Thyroid gland (tissue), 4 donors: ENCODE measurements around the gene TMCO1. TPM values are rescaled to one million over a fixed set of nuclear protein-coding genes. Genes with fewer than 3 reads are reported as not detected.
"Not testable (repeated sequence)": the region's sequence is repeated elsewhere in the genome, so short reads cannot be mapped to it uniquely, and the experiment has no call there.

Experiments
- DNase-seq, 2 donors: peaks; one replicate each; pipeline ENCODE4 v3.0.0-alpha.2; 2019
- H3K27ac ChIP-seq, 3 donors: fragments of 200-600 bp; sonication (generic); 1 replicate in 2 of 3; 2 replicates in 1 of 3; pipeline ENCODE4 v1.5.1; 2016 to 2019; ENCODE audit warnings: mild to moderate bottlenecking in 1 of 3, moderate library complexity in 1 of 3
- H3K27me3 ChIP-seq: fragments of 200-600 bp; sonication (generic); one replicate; pipeline ENCODE4 v1.5.1; 2019
- H3K36me3 ChIP-seq, 2 donors: fragments of 200-600 bp; sonication (generic); one replicate each; pipeline ENCODE4 v1.5.1; 2016 to 2019
- H3K4me1 ChIP-seq, 2 donors: fragments of 200-600 bp; sonication (generic); one replicate each; pipeline ENCODE4 v1.5.1; 2017 to 2019
- H3K4me3 ChIP-seq, 3 donors: fragments of 200-600 bp; sonication (generic); replicated peaks in 1 of 3; 1 replicate in 2 of 3; 2 replicates in 1 of 3; pipeline ENCODE4 v1.5.1; 2016; ENCODE audit warnings: mild to moderate bottlenecking in 1 of 3
- H3K9me3 ChIP-seq: fragments of 200-600 bp; sonication (generic); one replicate; pipeline ENCODE4 v1.5.1; 2017
- POLR2A ChIP-seq, 2 donors: fragments of 450-650 bp; IDR thresholded peaks; one replicate each; pipeline ENCODE4 v1.6.1; 2017; ENCODE audit warnings: antibody characterized with exemption in 2 of 2, mild to moderate bottlenecking in 2 of 2, moderate library complexity in 1 of 2
- WGBS, 2 donors: methylation state at CpG; one replicate each; pipeline ENCODE4 v1.1.5; 2017; 5-methylcytosine and 5-hydroxymethylcytosine counted together
- intact Hi-C: fragments of 100-400 bp; cut with DNase I; formaldehyde crosslinking; loops from one replicate; pipeline ENCODE4 v1.15.1; 2023
- total RNA-seq, 4 donors: library from RNA; depleted of rRNA; stranded (reverse); fragments of >200 nt; gene quantifications; one replicate each; pipeline ENCODE4 v1.2.3, GENCODE V29; 2016
- TF ChIP-seq, protein P1 (sequence below), 6 experiments: fragments of 200-600 bp in 3 of 6; fragments of 450-650 bp in 3 of 6; sonication (generic) in 3 of 6; IDR thresholded peaks; one replicate each; pipeline ENCODE4 v1.5.1; 2016 to 2019; ENCODE audit warnings: antibody characterized with exemption in 6 of 6, mild to moderate bottlenecking in 2 of 6, inconsistent platforms in 1 of 6, moderate library complexity in 1 of 6

Gene TMCO1
- total RNA-seq, 4 donors from 2014 or later: 94.5 to 114 (median 103) TPM

GRCh38 chr1:165703648-165704047 is 65.0 kb downstream of the TMCO1 start:
- intact Hi-C loops: loop anchor here (5.0 kb wide), 1 partner anchor 76 kb away; no protein-coding TSS in a partner anchor
- no peaks in the 10 kb centered on the region for H3K4me1 ChIP-seq

GRCh38 chr1:165701922-165702321 is 66.7 kb downstream of the TMCO1 start:
- not testable (repeated sequence) for H3K27me3 ChIP-seq, H3K4me3 ChIP-seq, H3K9me3 ChIP-seq, H3K4me1 ChIP-seq, H3K27ac ChIP-seq, H3K36me3 ChIP-seq
- 65 to 77% methylated on average over 7 of the region's 7 CpGs for WGBS, 2 donors
- DNase-seq: peak; percentile 46 to 73
- intact Hi-C loops: loop anchor here (5.0 kb wide), 1 partner anchor 75 kb away; no protein-coding TSS in a partner anchor

More at GRCh38 chr1:165703648-165704047, 65.0 kb downstream of the TMCO1 start:
- 79 to 81% methylated on average over 2 of the region's 2 CpGs for WGBS, 2 donors
- H3K4me3 ChIP-seq: no peak overlapping the region
- TF ChIP-seq POLR2A (IDR thresholded peaks at IDR 0.05): no peak
- TF ChIP-seq, protein P1, sequence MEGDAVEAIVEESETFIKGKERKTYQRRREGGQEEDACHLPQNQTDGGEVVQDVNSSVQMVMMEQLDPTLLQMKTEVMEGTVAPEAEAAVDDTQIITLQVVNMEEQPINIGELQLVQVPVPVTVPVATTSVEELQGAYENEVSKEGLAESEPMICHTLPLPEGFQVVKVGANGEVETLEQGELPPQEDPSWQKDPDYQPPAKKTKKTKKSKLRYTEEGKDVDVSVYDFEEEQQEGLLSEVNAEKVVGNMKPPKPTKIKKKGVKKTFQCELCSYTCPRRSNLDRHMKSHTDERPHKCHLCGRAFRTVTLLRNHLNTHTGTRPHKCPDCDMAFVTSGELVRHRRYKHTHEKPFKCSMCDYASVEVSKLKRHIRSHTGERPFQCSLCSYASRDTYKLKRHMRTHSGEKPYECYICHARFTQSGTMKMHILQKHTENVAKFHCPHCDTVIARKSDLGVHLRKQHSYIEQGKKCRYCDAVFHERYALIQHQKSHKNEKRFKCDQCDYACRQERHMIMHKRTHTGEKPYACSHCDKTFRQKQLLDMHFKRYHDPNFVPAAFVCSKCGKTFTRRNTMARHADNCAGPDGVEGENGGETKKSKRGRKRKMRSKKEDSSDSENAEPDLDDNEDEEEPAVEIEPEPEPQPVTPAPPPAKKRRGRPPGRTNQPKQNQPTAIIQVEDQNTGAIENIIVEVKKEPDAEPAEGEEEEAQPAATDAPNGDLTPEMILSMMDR (IDR thresholded peaks at IDR 0.05): no peak
- no peaks in the 10 kb centered on the region for H3K9me3 ChIP-seq
- DNase-seq: no peak
- H3K27ac ChIP-seq: no peak overlapping the region
- H3K36me3 ChIP-seq: no peaks in the 10 kb centered on the region
- no peaks in the 10 kb centered on the region for H3K27me3 ChIP-seq

- Histone ChIP-seq H3K4me3 (no peak overlapping the region), H3K9me3 (no peaks in the 10 kb centered on the region), H3K36me3 (no peaks in the 10 kb centered on the region), H3K4me1 (peaks cover 9 to 28% of the 10 kb centered on the region in 2 donors), H3K27me3 (no peaks in the 10 kb centered on the region), H3K27ac (no peak overlapping the region)
- intact Hi-C loops: no loop called here
- no peak for TF ChIP-seq POLR2A (IDR thresholded peaks at IDR 0.05)
- TF ChIP-seq, protein P1 (IDR thresholded peaks at IDR 0.05): no peak
- no peak for DNase-seq
- 92 to 94% methylated on average over 3 of the region's 3 CpGs for WGBS, 2 donors
Observed at GRCh38 chr1:165699577-165699976, 69.1 kb downstream of the TMCO1 start.

GRCh38 chr1:165698761-165699052 is 70.0 kb downstream of the TMCO1 start:
- H3K4me3 ChIP-seq: peak overlapping the region; percentile 89 to 99 (median 91)
- no peak for DNase-seq
- no peak for TF ChIP-seq POLR2A (IDR thresholded peaks at IDR 0.05)
- TF ChIP-seq, protein P1 (IDR thresholded peaks at IDR 0.05): no peak

GRCh38 chr1:165697881-165698760 is 70.5 kb downstream of the TMCO1 start, which contains the start of gene ALDH9A1:
Gene ALDH9A1, minus strand, starts transcription at chr1:165698562. Its CDS starts 4 bp downstream, at chr1:165698558.
- intact Hi-C loops: no loop called here
- TF ChIP-seq POLR2A (IDR thresholded peaks at IDR 0.05): peak in 1 of 2 donors; percentile 93
- TF ChIP-seq, protein P1 (IDR thresholded peaks at IDR 0.05): peak in 3 of 6 experiments; percentile 6 to 32 (median 32)

More at GRCh38 chr1:165698761-165699052, 70.0 kb downstream of the TMCO1 start:
- H3K4me1 ChIP-seq: peaks cover 9 to 28% of the 10 kb centered on the region in 2 donors
- H3K27ac ChIP-seq: peak overlapping the region; percentile 97 to 99 (median 97)
- H3K9me3 ChIP-seq: no peaks in the 10 kb centered on the region
- no peaks in the 10 kb centered on the region for H3K27me3 ChIP-seq
- H3K36me3 ChIP-seq: no peaks in the 10 kb centered on the region
- intact Hi-C loops: no loop called here
- 0 to 4% methylated on average over 7 of the region's 7 CpGs for WGBS, 2 donors

More at GRCh38 chr1:165697881-165698760, 70.5 kb downstream of the TMCO1 start, which contains the start of gene ALDH9A1:
- Histone ChIP-seq H3K4me1 (peaks cover 9 to 28% of the 10 kb centered on the region in 2 donors), H3K36me3 (no peaks in the 10 kb centered on the region), H3K27ac (peak within 1 kb of the TSS; percentile 97 to 99 (median 97)), H3K4me3 (peak within 1 kb of the TSS; percentile 89 to 99 (median 91)), H3K27me3 (no peaks in the 10 kb centered on the region), H3K9me3 (no peaks in the 10 kb centered on the region)
- peak; percentile 84 to 90 for DNase-seq
- 1% methylated on average over 23 to 29 of the region's 65 CpGs for WGBS, 2 donors
